ENCODE data around the gene DDX24.

Gene DDX24

GRCh38 chr14:94122438-94122837, 41.4 kb upstream of the DDX24 start:
- Histone ChIP-seq H3K27me3 (ENCODE audit: low read depth) (no peaks in the 10 kb centered on the region; the same call in 1 of the 2 replicates), H3K4me1 (no peaks in the 10 kb centered on the region), H3K9me3 (0 out of 2 replicates have a peak, but pooled peaks cover 2% of the 10 kb centered on the region), H3K4me3 (no peak overlapping the region), H3K36me3 (replicated peaks) (no peaks in the 10 kb centered on the region)
- in situ Hi-C loops (cut with MboI; ENCODE audit: low sequenced_read_pairs), result no loop called here
- peak in 1 of 2 experiments; percentile 1 for DNase-seq (ENCODE audit: low spot score in 2 of 2)

DNA sequence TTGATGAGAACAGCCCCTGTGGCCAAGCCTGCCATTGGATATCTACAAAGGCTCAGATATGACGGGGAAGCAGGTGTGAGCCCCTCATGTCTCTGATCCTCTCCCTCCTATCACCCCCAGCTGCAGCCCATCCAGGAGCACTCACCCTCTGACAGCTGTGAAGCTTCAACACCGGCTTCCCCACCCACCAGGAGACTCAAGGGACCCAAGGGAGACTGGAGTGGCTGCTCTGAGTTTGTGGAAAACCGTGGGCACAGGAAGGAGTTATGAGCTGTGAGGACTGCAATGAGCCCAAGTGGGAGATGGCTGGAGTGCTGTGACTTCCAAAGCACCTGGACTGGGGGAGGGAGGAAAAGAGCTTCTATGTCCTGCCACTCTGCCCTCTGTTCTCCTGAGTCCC, 40.5 kb upstream of the DDX24 start:
- no peaks in the 10 kb centered on the region; the same call in 1 of the 2 replicates for H3K27me3 ChIP-seq (ENCODE audit: low read depth)
- no peaks in the 10 kb centered on the region for H3K4me1 ChIP-seq
- no peaks in the 10 kb centered on the region for H3K36me3 ChIP-seq (replicated peaks)
- peak in 1 of 2 experiments; percentile 1 for DNase-seq (ENCODE audit: low spot score in 2 of 2)
- H3K4me3 ChIP-seq, result no peak overlapping the region
- in situ Hi-C loops (cut with MboI; ENCODE audit: low sequenced_read_pairs), result no loop called here
- H3K9me3 ChIP-seq, result 0 out of 2 replicates have a peak, but pooled peaks cover 2% of the 10 kb centered on the region

GRCh38 chr14:94120667-94121340, 39.8 kb upstream of the DDX24 start:
- Histone ChIP-seq H3K36me3 (replicated peaks) (no peaks in the 10 kb centered on the region), H3K27me3 (ENCODE audit: low read depth) (no peaks in the 10 kb centered on the region; the same call in 1 of the 2 replicates), H3K4me3 (no peak overlapping the region), H3K9me3 (0 out of 2 replicates have a peak, but pooled peaks cover 2% of the 10 kb centered on the region), H3K4me1 (no peaks in the 10 kb centered on the region)
- in situ Hi-C loops (cut with MboI; ENCODE audit: low sequenced_read_pairs), result no loop called here
- no peak for DNase-seq (ENCODE audit: low spot score in 2 of 2)

DNA sequence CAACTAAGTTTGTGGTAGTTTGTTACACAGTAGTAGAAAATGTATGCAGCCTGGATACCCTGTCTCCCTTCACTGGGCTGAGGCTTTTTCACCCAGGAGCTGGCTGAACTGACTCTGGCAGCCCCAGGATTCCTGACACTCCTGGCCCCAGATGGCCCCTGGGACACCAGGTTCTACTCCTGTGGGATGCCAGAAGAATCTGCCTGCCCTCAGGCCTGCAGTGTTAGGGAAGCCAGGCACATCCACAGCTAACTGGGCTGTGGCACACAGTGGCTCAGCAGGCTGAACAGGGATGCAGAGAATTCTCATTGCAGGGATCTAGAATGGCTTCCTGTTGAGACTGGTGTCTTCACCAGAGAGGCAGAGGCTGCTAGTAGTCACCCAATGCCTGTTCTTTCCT, 38.1 kb upstream of the DDX24 start:
- H3K4me3 ChIP-seq, result no peak overlapping the region
- H3K9me3 ChIP-seq, result 0 out of 2 replicates have a peak, but pooled peaks cover 2% of the 10 kb centered on the region
- in situ Hi-C loops (cut with MboI; ENCODE audit: low sequenced_read_pairs), result no loop called here
- H3K36me3 ChIP-seq (replicated peaks), result no peaks in the 10 kb centered on the region
- no peaks in the 10 kb centered on the region; the same call in 1 of the 2 replicates for H3K27me3 ChIP-seq (ENCODE audit: low read depth)
- H3K4me1 ChIP-seq, result no peaks in the 10 kb centered on the region
- no peak for DNase-seq (ENCODE audit: low spot score in 2 of 2)

GRCh38 chr14:94117856-94118255, 36.9 kb upstream of the DDX24 start:
- H3K9me3 ChIP-seq, result 0 out of 2 replicates have a peak, but pooled peaks cover 2% of the 10 kb centered on the region
- H3K4me3 ChIP-seq, result no peak overlapping the region
- no peaks in the 10 kb centered on the region for H3K36me3 ChIP-seq (replicated peaks)
- H3K4me1 ChIP-seq, result no peaks in the 10 kb centered on the region; the same call in 1 of the 2 replicates
- H3K27me3 ChIP-seq (ENCODE audit: low read depth), result no peaks in the 10 kb centered on the region; the same call in 1 of the 2 replicates
- in situ Hi-C loops (cut with MboI; ENCODE audit: low sequenced_read_pairs), result no loop called here
- peak in 1 of 2 experiments; percentile 0 for DNase-seq (ENCODE audit: low spot score in 2 of 2)

GRCh38 chr14:94116701-94117100, 35.7 kb upstream of the DDX24 start:
- 0 out of 2 replicates have a peak, but pooled peaks cover 2% of the 10 kb centered on the region for H3K9me3 ChIP-seq
- H3K4me3 ChIP-seq, result no peak overlapping the region
- H3K27me3 ChIP-seq (ENCODE audit: low read depth), result no peaks in the 10 kb centered on the region; the same call in 1 of the 2 replicates
- H3K4me1 ChIP-seq, result no peaks in the 10 kb centered on the region; the same call in 1 of the 2 replicates
- in situ Hi-C loops (cut with MboI; ENCODE audit: low sequenced_read_pairs), result no loop called here
- no peaks in the 10 kb centered on the region for H3K36me3 ChIP-seq (replicated peaks)
- DNase-seq (ENCODE audit: low spot score in 2 of 2), result no peak

DNA sequence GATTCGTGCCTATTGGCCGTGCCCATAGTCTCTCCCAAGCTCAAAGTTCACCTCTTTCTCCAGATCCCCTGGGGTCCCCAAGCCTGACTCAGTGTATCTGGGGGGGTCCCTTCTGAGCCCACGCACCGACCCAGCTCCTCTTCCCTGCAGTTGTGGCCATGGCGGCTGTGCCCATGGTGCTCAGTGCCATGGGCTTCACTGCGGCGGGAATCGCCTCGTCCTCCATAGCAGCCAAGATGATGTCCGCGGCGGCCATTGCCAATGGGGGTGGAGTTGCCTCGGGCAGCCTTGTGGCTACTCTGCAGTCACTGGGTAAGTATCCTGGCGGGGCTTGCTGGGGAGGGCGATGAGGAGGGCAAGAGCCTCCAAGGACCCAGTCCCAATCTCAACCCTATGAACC, 34.6 kb upstream of the DDX24 start:
- in situ Hi-C loops (cut with MboI; ENCODE audit: low sequenced_read_pairs), result no loop called here
- 0 out of 2 replicates have a peak, but pooled peaks cover 2% of the 10 kb centered on the region for H3K9me3 ChIP-seq
- H3K4me3 ChIP-seq, result no peak overlapping the region
- peak in 1 of 2 experiments; percentile 3 for DNase-seq (ENCODE audit: low spot score in 2 of 2)
- H3K27me3 ChIP-seq (ENCODE audit: low read depth), result no peaks in the 10 kb centered on the region; the same call in 1 of the 2 replicates
- H3K4me1 ChIP-seq, result no peaks in the 10 kb centered on the region; the same call in 1 of the 2 replicates
- no peaks in the 10 kb centered on the region for H3K36me3 ChIP-seq (replicated peaks)

DNA sequence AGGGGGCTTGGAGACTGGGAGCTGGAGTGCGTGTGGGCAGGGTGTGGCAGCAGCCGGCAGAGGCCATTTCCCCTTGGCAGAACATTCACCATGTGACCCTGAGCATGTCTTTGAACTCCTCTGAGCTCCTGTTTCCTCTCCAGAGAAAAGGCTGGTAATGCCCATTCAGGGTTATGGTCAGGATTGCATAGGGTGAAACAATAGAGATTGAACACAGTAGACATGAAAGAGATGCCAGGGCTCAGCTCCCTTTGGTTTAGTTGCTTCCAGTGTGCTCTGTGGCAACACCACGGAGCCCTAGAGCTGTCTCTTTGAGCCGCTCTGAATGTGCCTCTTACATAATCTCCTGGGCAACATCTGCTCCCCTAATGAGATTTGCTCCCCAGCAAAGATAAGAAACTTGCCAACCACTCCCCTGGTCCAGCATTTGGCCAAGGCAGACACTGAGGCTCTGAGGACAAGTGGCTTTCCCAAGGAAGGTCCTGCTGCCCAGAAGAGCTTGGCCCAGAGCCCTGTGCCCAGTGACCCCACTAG, 34.1 kb upstream of the DDX24 start:
- Histone ChIP-seq H3K27me3 (ENCODE audit: low read depth) (no peaks in the 10 kb centered on the region; the same call in 1 of the 2 replicates), H3K4me3 (no peak overlapping the region), H3K4me1 (no peaks in the 10 kb centered on the region; the same call in 1 of the 2 replicates), H3K36me3 (replicated peaks) (no peaks in the 10 kb centered on the region), H3K9me3 (0 out of 2 replicates have a peak, but pooled peaks cover 2% of the 10 kb centered on the region)
- in situ Hi-C loops (cut with MboI; ENCODE audit: low sequenced_read_pairs), result no loop called here
- DNase-seq (ENCODE audit: low spot score in 2 of 2), result no peak

DNA sequence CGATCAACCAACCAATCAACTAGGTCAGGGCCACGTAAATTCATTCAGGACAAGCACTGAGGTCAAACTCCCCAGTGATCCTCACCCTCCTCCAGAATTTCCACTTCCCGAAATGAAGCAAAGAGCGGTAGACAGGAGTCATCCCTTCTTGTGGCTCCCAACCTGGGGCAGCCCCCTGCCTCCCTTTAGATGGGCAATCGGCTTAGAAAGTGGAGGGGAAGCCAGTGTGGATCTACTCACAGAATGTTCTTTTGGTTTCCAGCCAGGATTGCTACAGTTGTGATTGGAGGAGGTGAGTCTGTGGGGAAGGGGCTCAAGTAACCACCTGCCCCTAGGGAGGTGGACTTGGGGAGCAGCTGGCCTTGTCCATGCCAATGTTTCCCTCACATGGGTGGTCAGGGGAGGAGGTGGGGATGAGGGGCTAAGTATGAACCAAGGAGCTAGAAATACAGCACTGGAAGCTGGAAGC, 33.6 kb upstream of the DDX24 start:
- H3K36me3 ChIP-seq (replicated peaks), result no peaks in the 10 kb centered on the region
- peak in 1 of 2 experiments; percentile 6 for DNase-seq (ENCODE audit: low spot score in 2 of 2)
- in situ Hi-C loops (cut with MboI; ENCODE audit: low sequenced_read_pairs), result no loop called here

DNA sequence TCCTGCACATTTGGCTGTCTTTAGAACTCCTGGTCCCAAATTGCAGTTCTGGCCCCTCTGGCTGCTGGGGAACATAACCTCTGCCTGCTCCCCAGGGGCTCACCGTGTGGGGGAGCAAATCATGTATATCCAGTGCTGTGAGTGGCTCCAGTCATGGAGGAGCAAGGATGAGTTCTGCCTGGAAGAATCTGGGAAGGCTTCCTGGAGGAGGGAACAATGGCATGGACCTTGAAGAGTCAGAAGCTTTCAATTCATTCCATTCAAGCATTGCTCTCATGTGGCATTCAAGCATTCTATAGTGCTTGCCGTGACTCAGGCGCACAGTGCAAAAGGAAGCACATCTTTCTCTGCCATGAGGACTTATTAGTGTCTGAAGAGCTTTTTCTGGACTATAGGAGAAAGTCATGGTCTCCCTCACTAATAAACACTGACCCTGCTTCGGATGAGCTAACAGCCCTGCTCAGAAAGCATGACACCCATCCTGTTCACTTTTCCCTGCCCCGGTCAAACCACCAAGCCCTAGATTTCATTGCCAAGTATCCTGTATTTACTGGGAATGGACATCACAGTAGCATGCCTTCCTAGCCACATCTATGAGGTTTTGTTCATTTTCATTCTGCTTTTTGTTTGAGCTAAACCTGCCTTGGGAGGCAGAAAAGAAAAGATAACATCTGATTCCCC, 33.0 kb upstream of the DDX24 start:
- H3K36me3 ChIP-seq (replicated peaks), result no peaks in the 10 kb centered on the region
- H3K9me3 ChIP-seq, result no peaks in the 10 kb centered on the region
- no peak for DNase-seq (ENCODE audit: low spot score in 2 of 2)
- in situ Hi-C loops (cut with MboI; ENCODE audit: low sequenced_read_pairs), result no loop called here
- no peaks in the 10 kb centered on the region; the same call in 1 of the 2 replicates for H3K4me1 ChIP-seq
- H3K4me3 ChIP-seq, result no peak overlapping the region
- no peaks in the 10 kb centered on the region; the same call in 1 of the 2 replicates for H3K27me3 ChIP-seq (ENCODE audit: low read depth)

More for the DNA sequence above, 33.6 kb upstream of the DDX24 start:
- Histone ChIP-seq H3K4me1 (no peaks in the 10 kb centered on the region; the same call in 1 of the 2 replicates), H3K27me3 (ENCODE audit: low read depth) (no peaks in the 10 kb centered on the region; the same call in 1 of the 2 replicates), H3K9me3 (no peaks in the 10 kb centered on the region), H3K4me3 (no peak overlapping the region)

DNA sequence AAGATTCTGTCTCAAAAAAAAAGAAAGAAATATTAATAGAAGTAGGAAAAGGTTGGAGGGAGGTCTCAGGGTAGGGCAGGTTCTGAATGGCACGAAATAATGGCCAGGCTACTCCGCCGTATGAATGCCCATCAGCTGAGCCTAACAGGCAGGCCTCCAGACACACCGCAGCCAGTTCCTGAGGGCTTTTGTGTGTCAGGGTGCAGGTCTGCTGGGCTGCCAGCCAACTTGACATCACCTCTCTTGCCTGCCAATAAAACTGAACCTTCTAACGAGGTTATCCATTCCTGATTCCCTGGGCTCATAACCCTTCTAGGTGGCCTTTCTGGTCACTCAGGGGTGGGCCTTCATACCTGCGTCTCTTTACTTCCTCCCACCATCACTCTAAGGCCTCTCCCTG, 32.5 kb upstream of the DDX24 start:
- Histone ChIP-seq H3K27me3 (ENCODE audit: low read depth) (no peaks in the 10 kb centered on the region; the same call in 1 of the 2 replicates), H3K36me3 (replicated peaks) (no peaks in the 10 kb centered on the region), H3K4me1 (peaks cover 5% of the 10 kb centered on the region), H3K4me3 (no peak overlapping the region), H3K9me3 (no peaks in the 10 kb centered on the region)
- DNase-seq (ENCODE audit: low spot score in 2 of 2), result no peak
- in situ Hi-C loops (cut with MboI; ENCODE audit: low sequenced_read_pairs), result no loop called here

DNA sequence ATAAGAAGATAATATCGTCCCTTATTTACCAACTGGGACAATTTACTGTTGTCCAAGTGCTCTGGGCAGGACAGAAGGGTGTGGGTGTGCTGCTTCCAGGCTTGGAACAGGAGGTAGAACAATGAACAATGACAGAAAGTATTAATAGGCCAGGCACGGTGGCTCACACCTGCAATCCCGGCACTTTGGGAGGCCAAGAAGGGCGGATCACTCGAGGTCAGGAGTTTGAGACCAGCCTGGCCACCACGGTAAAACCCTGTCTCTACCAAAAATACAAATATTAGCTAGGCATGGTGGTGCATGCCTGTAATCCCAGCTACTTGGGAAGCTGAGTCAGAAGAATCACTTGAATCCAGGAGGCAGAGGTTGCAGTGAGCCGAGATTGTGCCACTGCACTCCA, 32.1 kb upstream of the DDX24 start:
- H3K9me3 ChIP-seq, result no peaks in the 10 kb centered on the region
- no peak overlapping the region for H3K4me3 ChIP-seq
- no peak for DNase-seq (ENCODE audit: low spot score in 2 of 2)
- H3K4me1 ChIP-seq, result peaks cover 9% of the 10 kb centered on the region
- no peaks in the 10 kb centered on the region; the same call in 1 of the 2 replicates for H3K27me3 ChIP-seq (ENCODE audit: low read depth)
- in situ Hi-C loops (cut with MboI; ENCODE audit: low sequenced_read_pairs), result no loop called here
- H3K36me3 ChIP-seq (replicated peaks), result no peaks in the 10 kb centered on the region

DNA sequence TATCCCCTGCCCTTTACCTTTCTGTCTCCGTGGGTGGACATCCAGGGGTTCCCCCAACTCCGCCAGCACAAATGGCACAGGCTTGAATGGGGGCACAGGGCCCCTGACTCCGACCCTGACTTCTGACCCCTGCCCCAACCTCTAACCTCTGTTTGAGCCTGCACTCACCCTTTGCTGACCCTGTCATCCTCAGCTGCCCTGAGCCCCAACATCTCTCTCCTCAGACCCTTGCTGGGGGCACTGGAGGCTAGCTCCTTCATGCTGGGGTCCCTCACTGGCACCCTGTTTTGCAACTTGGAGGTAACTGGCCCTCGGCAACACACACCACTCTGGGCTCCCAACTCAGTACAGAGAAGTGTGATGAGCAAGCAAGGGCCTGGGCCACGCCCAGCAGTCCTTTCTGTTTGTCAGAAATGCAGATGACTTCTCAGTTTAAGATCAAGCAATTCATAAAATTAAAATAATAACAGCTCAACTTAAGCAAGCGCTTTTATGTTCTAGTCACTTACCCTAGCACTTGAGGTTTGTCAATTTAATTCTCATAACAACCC, 31.6 kb upstream of the DDX24 start:
- Histone ChIP-seq H3K27me3 (ENCODE audit: low read depth) (no peaks in the 10 kb centered on the region; the same call in 1 of the 2 replicates), H3K9me3 (no peaks in the 10 kb centered on the region), H3K4me1 (peaks cover 11% of the 10 kb centered on the region), H3K4me3 (no peak overlapping the region), H3K36me3 (replicated peaks) (no peaks in the 10 kb centered on the region)
- DNase-seq (ENCODE audit: low spot score in 2 of 2), result peak; percentile 17 to 33
- in situ Hi-C loops (cut with MboI; ENCODE audit: low sequenced_read_pairs), result no loop called here
